NB4 (cell line): ENCODE results near the gene FZD10.

ENCODE experiments used
- MYC ChIP-seq: IDR thresholded peaks from 2 replicates; pipeline ENCODE4 v1.6.1; 2011; ENCODE audit warnings: low read depth, low read length
- POLR2A ChIP-seq: IDR thresholded peaks from 2 replicates; pipeline ENCODE4 v1.6.1; 2011; ENCODE audit warnings: mild to moderate bottlenecking; ENCODE audit not compliant: insufficient read length; ENCODE audit errors: extremely low read depth
- TF ChIP-seq, protein P1 (sequence below): IDR thresholded peaks from one replicate; pipeline ENCODE4 v1.5.1; 2012; ENCODE audit warnings: low read depth, low read length

DNA sequence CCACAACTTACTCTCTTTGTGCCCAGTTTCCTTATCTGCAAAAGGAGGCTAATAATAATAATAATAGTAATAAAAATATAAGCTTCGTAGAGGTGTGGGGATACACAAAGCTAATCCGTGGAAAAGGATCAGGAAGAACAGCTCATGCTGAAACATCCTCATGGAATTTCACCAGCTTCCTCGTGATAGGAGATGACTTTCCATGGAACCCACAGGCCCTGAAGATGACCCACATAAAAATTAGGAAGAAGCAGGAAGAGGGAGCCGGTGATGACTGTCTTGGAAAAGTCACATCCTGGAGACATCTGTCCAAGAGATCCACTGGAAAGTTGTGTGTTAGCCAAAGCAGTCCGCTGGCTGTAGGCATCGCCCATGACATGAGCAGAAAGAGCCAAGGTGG is 31.9 kb upstream of the FZD10 start:
- TF ChIP-seq, protein P1, sequence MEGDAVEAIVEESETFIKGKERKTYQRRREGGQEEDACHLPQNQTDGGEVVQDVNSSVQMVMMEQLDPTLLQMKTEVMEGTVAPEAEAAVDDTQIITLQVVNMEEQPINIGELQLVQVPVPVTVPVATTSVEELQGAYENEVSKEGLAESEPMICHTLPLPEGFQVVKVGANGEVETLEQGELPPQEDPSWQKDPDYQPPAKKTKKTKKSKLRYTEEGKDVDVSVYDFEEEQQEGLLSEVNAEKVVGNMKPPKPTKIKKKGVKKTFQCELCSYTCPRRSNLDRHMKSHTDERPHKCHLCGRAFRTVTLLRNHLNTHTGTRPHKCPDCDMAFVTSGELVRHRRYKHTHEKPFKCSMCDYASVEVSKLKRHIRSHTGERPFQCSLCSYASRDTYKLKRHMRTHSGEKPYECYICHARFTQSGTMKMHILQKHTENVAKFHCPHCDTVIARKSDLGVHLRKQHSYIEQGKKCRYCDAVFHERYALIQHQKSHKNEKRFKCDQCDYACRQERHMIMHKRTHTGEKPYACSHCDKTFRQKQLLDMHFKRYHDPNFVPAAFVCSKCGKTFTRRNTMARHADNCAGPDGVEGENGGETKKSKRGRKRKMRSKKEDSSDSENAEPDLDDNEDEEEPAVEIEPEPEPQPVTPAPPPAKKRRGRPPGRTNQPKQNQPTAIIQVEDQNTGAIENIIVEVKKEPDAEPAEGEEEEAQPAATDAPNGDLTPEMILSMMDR, result no peak
- TF ChIP-seq POLR2A (no peak), MYC (no peak)
